Glutamatergic neuron (in vitro differentiated cells): ENCODE data around the gene RACGAP1. TPM values are rescaled to one million over a fixed set of nuclear protein-coding genes. Genes with fewer than 3 reads are reported as not detected.
A peak's percentile ranks its signal among the peaks of the same experiment; 100 is the strongest.

Experiments
- DNase-seq: peaks from one replicate; pipeline ENCODE4 v3.0.0; 2022
- H3K27ac Mint-ChIP-seq: one replicate; pipeline ENCODE4 v1.8.0; 2020; ENCODE audit warnings: mild to moderate bottlenecking, mixed read lengths, inconsistent platforms; ENCODE audit not compliant: unreplicated experiment
- H3K27me3 Mint-ChIP-seq: one replicate; pipeline ENCODE4 v1.8.0; 2020; ENCODE audit warnings: mild to moderate bottlenecking, moderate library complexity, mixed read lengths, inconsistent platforms; ENCODE audit not compliant: unreplicated experiment
- H3K36me3 Mint-ChIP-seq: one replicate; pipeline ENCODE4 v1.8.0; 2020; ENCODE audit warnings: mild to moderate bottlenecking, mixed read lengths, inconsistent platforms; ENCODE audit not compliant: unreplicated experiment
- H3K4me1 Mint-ChIP-seq: one replicate; pipeline ENCODE4 v1.8.0; 2020; ENCODE audit warnings: mild to moderate bottlenecking, low read depth, mixed read lengths, inconsistent platforms; ENCODE audit not compliant: unreplicated experiment
- H3K4me3 Mint-ChIP-seq: one replicate; pipeline ENCODE4 v1.8.0; 2020; ENCODE audit warnings: mild to moderate bottlenecking, mixed read lengths, inconsistent platforms; ENCODE audit not compliant: unreplicated experiment
- H3K9me3 Mint-ChIP-seq: one replicate; pipeline ENCODE4 v1.8.0; 2020; ENCODE audit warnings: mild to moderate bottlenecking, moderate library complexity, mixed read lengths, inconsistent platforms; ENCODE audit not compliant: unreplicated experiment
- CTCF ChIP-seq: fragments of 200-600 bp; sonication (generic); IDR thresholded peaks from one replicate; pipeline ENCODE4 v1.5.0; 2021; ENCODE audit not compliant: partially characterized antibody, unreplicated experiment
- total RNA-seq: library from RNA; stranded (reverse); fragmentation: NEBNext Ultra II Directional; extraction: Animal tissue kit (Norgen Biotek cat#: 25700); gene quantifications from one replicate; pipeline ENCODE4 v1.2.1, GENCODE V29; 2021; ENCODE audit not compliant: unreplicated experiment

RACGAP1 gene
- total RNA-seq, 1 donor from 2014 or later, result 47.1 TPM

GRCh38 chr12:49945394-49946080 is 79.8 kb downstream of the RACGAP1 start:
- no peaks in the 10 kb centered on the region for H3K36me3 Mint-ChIP-seq
- peaks cover under 1% of the 10 kb centered on the region for H3K9me3 Mint-ChIP-seq
- TF ChIP-seq CTCF, result peak; percentile 85
- H3K4me1 Mint-ChIP-seq, result peaks cover 6% of the 10 kb centered on the region
- DNase-seq, result peak; percentile 90
- H3K4me3 Mint-ChIP-seq, result peak overlapping the region; percentile 80
- peaks cover 4% of the 10 kb centered on the region for H3K27me3 Mint-ChIP-seq
- no peak overlapping the region for H3K27ac Mint-ChIP-seq

- DNase-seq, result no peak
- H3K36me3 Mint-ChIP-seq, result no peaks in the 10 kb centered on the region
- peaks cover 3% of the 10 kb centered on the region for H3K9me3 Mint-ChIP-seq
- H3K27me3 Mint-ChIP-seq, result peaks cover 4% of the 10 kb centered on the region
- peaks cover 4% of the 10 kb centered on the region for H3K4me1 Mint-ChIP-seq
- no peak overlapping the region for H3K27ac Mint-ChIP-seq
- no peak for TF ChIP-seq CTCF
- no peak overlapping the region for H3K4me3 Mint-ChIP-seq
These were observed 80.6 kb downstream of the RACGAP1 start for GRCh38 chr12:49944718-49945117.

GRCh38 chr12:49944046-49944445 is 81.2 kb downstream of the RACGAP1 start:
- DNase-seq, result no peak
- Mint-ChIP-seq H3K4me3 (no peak overlapping the region), H3K4me1 (peaks cover 4% of the 10 kb centered on the region), H3K27ac (no peak overlapping the region), H3K27me3 (peaks cover 4% of the 10 kb centered on the region), H3K36me3 (no peaks in the 10 kb centered on the region), H3K9me3 (peaks cover 3% of the 10 kb centered on the region)
- TF ChIP-seq CTCF, result no peak

- no peak overlapping the region for H3K27ac Mint-ChIP-seq
- peaks cover 3% of the 10 kb centered on the region for H3K9me3 Mint-ChIP-seq
- H3K4me3 Mint-ChIP-seq, result no peak overlapping the region
- TF ChIP-seq CTCF, result no peak
- peaks cover 4% of the 10 kb centered on the region for H3K4me1 Mint-ChIP-seq
- H3K36me3 Mint-ChIP-seq, result no peaks in the 10 kb centered on the region
- peaks cover 4% of the 10 kb centered on the region for H3K27me3 Mint-ChIP-seq
- DNase-seq, result no peak
These were observed 81.7 kb downstream of the RACGAP1 start for GRCh38 chr12:49943625-49943960.

- DNase-seq, result no peak
- Mint-ChIP-seq H3K4me3 (no peak overlapping the region), H3K27ac (no peak overlapping the region), H3K9me3 (peaks cover 3% of the 10 kb centered on the region), H3K4me1 (peaks cover 4% of the 10 kb centered on the region), H3K36me3 (no peaks in the 10 kb centered on the region), H3K27me3 (peaks cover 4% of the 10 kb centered on the region)
- no peak for TF ChIP-seq CTCF
These were observed 82.2 kb downstream of the RACGAP1 start for GRCh38 chr12:49942921-49943624.
